ENCODE data around the gene KLF12. TPM values are rescaled to one million over a fixed set of nuclear protein-coding genes. Genes with fewer than 3 reads are reported as not detected.

The KLF12 gene
- total and polyA plus RNA-seq, 2 donors (not counting 1 experiment from before 2014, with no cell fraction given), result 11.4 to 18.2 TPM

DNA sequence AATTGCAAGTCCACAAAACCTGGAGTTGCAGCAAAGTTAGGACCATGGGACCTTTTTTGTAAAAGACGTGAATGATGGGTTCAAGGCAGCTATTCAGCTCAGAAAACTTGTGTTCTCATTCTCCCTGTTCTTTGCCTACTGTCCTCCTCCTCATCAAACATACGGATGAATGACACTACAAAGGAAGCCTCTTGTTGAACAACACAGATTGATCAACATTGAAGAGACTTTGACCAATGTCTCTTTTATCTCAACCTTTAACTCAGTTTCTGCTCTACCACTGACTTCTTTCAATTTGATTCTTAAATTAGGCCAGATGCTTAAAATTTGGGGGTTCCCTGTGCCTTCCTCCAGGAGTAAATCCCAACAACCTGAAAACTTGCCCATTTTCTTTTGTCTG, 27.9 kb upstream of the KLF12 start:
- Histone ChIP-seq H3K79me2 (ENCODE audit: control insufficient read depth, insufficient read depth, low read length) (no peaks in the 10 kb centered on the region), H3K9me3 (ENCODE audit: control insufficient read depth, insufficient read depth, low read depth, low read length) (no peaks in the 10 kb centered on the region), H3K27me3 (ENCODE audit: control insufficient read depth, insufficient read depth, low read length) (no peaks in the 10 kb centered on the region), H3K9ac (ENCODE audit: insufficient read depth, low read length) (no peak overlapping the region), H4K20me1 (ENCODE audit: control insufficient read depth, extremely low read depth, insufficient read depth, low read length) (no peaks in the 10 kb centered on the region), H3K4me2 (ENCODE audit: extremely low read depth, insufficient read depth, low read length) (no peak overlapping the region), H2AFZ (ENCODE audit: low read length) (no peak overlapping the region), H3K4me3 (replicated peaks in 1 of 4; ENCODE audit: control extremely low read depth in 1 of 4, insufficient read depth in 1 of 4, low read depth in 3 of 4, low read length in 4 of 4) (no peak overlapping the region), H3K4me1 (ENCODE audit: control insufficient read depth, extremely low read depth, insufficient read depth, low read length) (peaks cover 3% of the 10 kb centered on the region), H3K36me3 (ENCODE audit: control insufficient read depth, insufficient read depth, low read length) (no peaks in the 10 kb centered on the region), H3K27ac (ENCODE audit: insufficient read depth, low read length) (no peak overlapping the region)
- no peak for DNase-seq (ENCODE audit: low read depth in 2 of 2)
- TF ChIP-seq, protein P1, sequence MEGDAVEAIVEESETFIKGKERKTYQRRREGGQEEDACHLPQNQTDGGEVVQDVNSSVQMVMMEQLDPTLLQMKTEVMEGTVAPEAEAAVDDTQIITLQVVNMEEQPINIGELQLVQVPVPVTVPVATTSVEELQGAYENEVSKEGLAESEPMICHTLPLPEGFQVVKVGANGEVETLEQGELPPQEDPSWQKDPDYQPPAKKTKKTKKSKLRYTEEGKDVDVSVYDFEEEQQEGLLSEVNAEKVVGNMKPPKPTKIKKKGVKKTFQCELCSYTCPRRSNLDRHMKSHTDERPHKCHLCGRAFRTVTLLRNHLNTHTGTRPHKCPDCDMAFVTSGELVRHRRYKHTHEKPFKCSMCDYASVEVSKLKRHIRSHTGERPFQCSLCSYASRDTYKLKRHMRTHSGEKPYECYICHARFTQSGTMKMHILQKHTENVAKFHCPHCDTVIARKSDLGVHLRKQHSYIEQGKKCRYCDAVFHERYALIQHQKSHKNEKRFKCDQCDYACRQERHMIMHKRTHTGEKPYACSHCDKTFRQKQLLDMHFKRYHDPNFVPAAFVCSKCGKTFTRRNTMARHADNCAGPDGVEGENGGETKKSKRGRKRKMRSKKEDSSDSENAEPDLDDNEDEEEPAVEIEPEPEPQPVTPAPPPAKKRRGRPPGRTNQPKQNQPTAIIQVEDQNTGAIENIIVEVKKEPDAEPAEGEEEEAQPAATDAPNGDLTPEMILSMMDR (conservative IDR thresholded peaks at IDR 0.05 in 1 of 2, IDR thresholded peaks at IDR 0.05 in 1 of 2; ENCODE audit: low read depth in 1 of 2, low read length in 2 of 2), result no peak
- TF ChIP-seq EZH2 (IDR thresholded peaks at IDR 0.05; ENCODE audit: low read length, missing control alignments), result no peak

DNA sequence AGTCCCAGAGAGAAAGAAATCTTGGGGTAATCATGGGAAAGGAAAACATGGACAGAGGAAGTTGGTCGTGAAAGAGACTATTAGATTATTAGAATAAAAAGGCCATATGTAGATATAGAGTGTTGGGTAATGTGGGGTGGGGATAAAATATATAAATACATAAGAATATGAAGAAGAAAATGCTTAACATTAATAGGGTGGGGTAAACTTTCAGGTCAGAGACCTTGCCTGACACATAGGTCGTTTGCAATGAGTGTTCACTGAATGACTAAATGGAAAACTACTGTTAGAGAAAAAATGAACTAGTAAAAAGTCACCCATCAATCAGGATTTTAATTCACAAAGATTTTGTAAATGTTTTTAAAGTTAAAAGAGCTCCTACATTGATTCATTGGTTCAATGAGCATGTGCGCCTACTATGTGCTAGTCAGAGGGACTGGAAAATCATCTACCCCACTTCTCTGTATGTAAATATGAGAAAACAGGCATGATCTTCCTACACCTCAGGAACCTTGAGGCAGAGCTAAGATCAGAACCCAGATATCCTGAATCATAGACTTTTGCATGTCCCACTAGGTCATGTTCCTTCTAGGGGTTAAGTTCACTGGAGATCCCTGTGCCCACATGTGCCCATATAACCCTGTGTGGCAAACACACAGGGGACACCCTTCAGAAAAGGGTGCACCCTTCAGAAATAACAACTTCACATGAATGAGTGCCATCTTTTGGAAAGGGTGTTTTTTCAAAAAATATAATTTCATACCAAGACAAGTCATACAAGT, 24.6 kb upstream of the KLF12 start:
- TF ChIP-seq, protein P1 (conservative IDR thresholded peaks at IDR 0.05 in 1 of 2, IDR thresholded peaks at IDR 0.05 in 1 of 2; ENCODE audit: low read depth in 1 of 2, low read length in 2 of 2), result no peak
- TF ChIP-seq EZH2 (IDR thresholded peaks at IDR 0.05; ENCODE audit: low read length, missing control alignments), result no peak
- DNase-seq (ENCODE audit: low read depth in 2 of 2), result no peak

DNA sequence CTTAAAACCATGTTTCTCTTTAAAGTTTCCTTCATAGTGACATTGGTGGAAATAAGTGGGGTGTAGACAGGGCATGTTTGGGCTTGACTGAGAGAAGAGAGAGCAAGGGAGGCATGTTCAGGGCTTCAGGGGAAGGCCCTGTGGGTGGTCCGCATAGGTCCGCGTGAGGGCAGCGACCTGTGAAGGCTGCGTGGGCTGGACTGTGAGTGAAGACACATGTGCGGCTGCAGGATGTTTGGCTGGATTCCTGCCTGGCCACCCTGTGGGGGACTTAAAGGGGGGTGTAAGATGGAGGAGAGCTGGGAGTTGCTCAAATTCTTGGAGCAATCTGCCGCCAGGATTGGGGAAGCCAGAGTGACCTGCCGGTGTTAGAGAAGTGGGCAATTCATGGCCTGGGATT, 23.8 kb upstream of the KLF12 start:
- Histone ChIP-seq H3K4me2 (ENCODE audit: extremely low read depth, insufficient read depth, low read length) (peak overlapping the region; percentile 52), H3K4me3 (replicated peaks in 1 of 4; ENCODE audit: control extremely low read depth in 1 of 4, insufficient read depth in 1 of 4, low read depth in 3 of 4, low read length in 4 of 4) (no peak overlapping the region), H3K36me3 (ENCODE audit: control insufficient read depth, insufficient read depth, low read length) (no peaks in the 10 kb centered on the region), H3K4me1 (ENCODE audit: control insufficient read depth, extremely low read depth, insufficient read depth, low read length) (peaks cover 3% of the 10 kb centered on the region), H3K79me2 (ENCODE audit: control insufficient read depth, insufficient read depth, low read length) (no peaks in the 10 kb centered on the region), H3K9ac (ENCODE audit: insufficient read depth, low read length) (no peak overlapping the region), H4K20me1 (ENCODE audit: control insufficient read depth, extremely low read depth, insufficient read depth, low read length) (no peaks in the 10 kb centered on the region), H2AFZ (ENCODE audit: low read length) (peak overlapping the region; percentile 78), H3K27ac (ENCODE audit: insufficient read depth, low read length) (no peak overlapping the region), H3K27me3 (ENCODE audit: control insufficient read depth, insufficient read depth, low read length) (no peaks in the 10 kb centered on the region), H3K9me3 (ENCODE audit: control insufficient read depth, insufficient read depth, low read depth, low read length) (no peaks in the 10 kb centered on the region)
- TF ChIP-seq, protein P1 (conservative IDR thresholded peaks at IDR 0.05 in 1 of 2, IDR thresholded peaks at IDR 0.05 in 1 of 2; ENCODE audit: low read depth in 1 of 2, low read length in 2 of 2), result no peak
- TF ChIP-seq EZH2 (IDR thresholded peaks at IDR 0.05; ENCODE audit: low read length, missing control alignments), result no peak
- peak; percentile 8 to 39 for DNase-seq (ENCODE audit: low read depth in 2 of 2)

More for the DNA sequence above, 24.6 kb upstream of the KLF12 start:
- H3K9me3 ChIP-seq (ENCODE audit: control insufficient read depth, insufficient read depth, low read depth, low read length), result no peaks in the 10 kb centered on the region
- H3K79me2 ChIP-seq (ENCODE audit: control insufficient read depth, insufficient read depth, low read length), result no peaks in the 10 kb centered on the region
- no peaks in the 10 kb centered on the region for H3K36me3 ChIP-seq (ENCODE audit: control insufficient read depth, insufficient read depth, low read length)
- no peak overlapping the region for H3K9ac ChIP-seq (ENCODE audit: insufficient read depth, low read length)
- H4K20me1 ChIP-seq (ENCODE audit: control insufficient read depth, extremely low read depth, insufficient read depth, low read length), result no peaks in the 10 kb centered on the region
- H2AFZ ChIP-seq (ENCODE audit: low read length), result peak overlapping the region; percentile 78
- peak overlapping the region; percentile 52 for H3K4me2 ChIP-seq (ENCODE audit: extremely low read depth, insufficient read depth, low read length)
- H3K27me3 ChIP-seq (ENCODE audit: control insufficient read depth, insufficient read depth, low read length), result no peaks in the 10 kb centered on the region
- H3K4me1 ChIP-seq (ENCODE audit: control insufficient read depth, extremely low read depth, insufficient read depth, low read length), result peaks cover 3% of the 10 kb centered on the region
- no peak overlapping the region for H3K27ac ChIP-seq (ENCODE audit: insufficient read depth, low read length)
- no peak overlapping the region for H3K4me3 ChIP-seq (replicated peaks in 1 of 4; ENCODE audit: control extremely low read depth in 1 of 4, insufficient read depth in 1 of 4, low read depth in 3 of 4, low read length in 4 of 4)
